ENCODE measurements around the gene GLUD1. TPM values are rescaled to one million over a fixed set of nuclear protein-coding genes. Genes with fewer than 3 reads are reported as not detected.
"Not testable (repeated sequence)": the region's sequence is repeated elsewhere in the genome, so short reads cannot be mapped to it uniquely, and the experiment has no call there.

The GLUD1 gene
- total RNA-seq = 133 TPM

GRCh38 chr10:87094373-87095235 is at the start of gene GLUD1, which contains the start of gene SHLD2:
Gene GLUD1, minus strand, starts transcription at chr10:87094843. Its CDS starts 74 bp downstream, at chr10:87094769.
Gene SHLD2, plus strand, starts transcription at chr10:87095206. Its CDS starts 56,149 bp downstream, at chr10:87151355.
- Histone ChIP-seq H3K4me1 (peaks cover 41% of the 10 kb centered on the region), H3K36me3 (peaks cover 0 to 14% of the 10 kb centered on the region in 2 donors), H3K27me3 (no peaks in the 10 kb centered on the region), H3K9me3 (no peaks in the 10 kb centered on the region), H3K27ac (peak within 1 kb of the TSS; percentile 98), H3K4me3 (peak within 1 kb of the TSS; percentile 85 to 93)
- TF ChIP-seq POLR2A (IDR thresholded peaks at IDR 0.05) (peak in 1 of 2 donors; percentile 86), CTCF (IDR thresholded peaks at IDR 0.05) (peak in 1 of 3 experiments; percentile 6), POLR2AphosphoS5 (IDR thresholded peaks at IDR 0.05; ENCODE audit: insufficient read depth in 1 of 2, low read depth in 1 of 2) (peak in 1 of 2 donors; percentile 74)
- peak in 1 of 2 donors; percentile 90 for DNase-seq (ENCODE audit: extremely low spot score in 2 of 2)
- intact Hi-C loops (cut with DNase I) = loop anchor here (5.0 kb wide), 1 partner anchor 122 kb away; no protein-coding TSS in a partner anchor

GRCh38 chr10:87143109-87143418 is 48.4 kb upstream of the GLUD1 start:
- H3K9me3 ChIP-seq; H3K4me3 ChIP-seq; intact Hi-C loops (cut with DNase I); H3K27me3 ChIP-seq; H3K36me3 ChIP-seq; DNase-seq (ENCODE audit: extremely low spot score in 2 of 2); H3K4me1 ChIP-seq: not testable (repeated sequence)
- peak overlapping the region; percentile 46 for H3K27ac ChIP-seq

GRCh38 chr10:87142230-87143108 is 47.8 kb upstream of the GLUD1 start:
- peak overlapping the region; percentile 46 for H3K27ac ChIP-seq

GRCh38 chr10:87137478-87137877 is 42.8 kb upstream of the GLUD1 start:
- H3K4me3 ChIP-seq; intact Hi-C loops (cut with DNase I); DNase-seq (ENCODE audit: extremely low spot score in 2 of 2); H3K27ac ChIP-seq; H3K36me3 ChIP-seq; H3K4me1 ChIP-seq; H3K27me3 ChIP-seq; H3K9me3 ChIP-seq: not testable (repeated sequence)

More at GRCh38 chr10:87142230-87143108, 47.8 kb upstream of the GLUD1 start:
- H3K27me3 ChIP-seq; H3K36me3 ChIP-seq; H3K4me1 ChIP-seq; intact Hi-C loops (cut with DNase I); DNase-seq (ENCODE audit: extremely low spot score in 2 of 2); H3K4me3 ChIP-seq; H3K9me3 ChIP-seq: not testable (repeated sequence)

- DNase-seq (ENCODE audit: extremely low spot score in 2 of 2); H3K27me3 ChIP-seq; intact Hi-C loops (cut with DNase I); H3K4me1 ChIP-seq; H3K4me3 ChIP-seq; H3K27ac ChIP-seq; H3K9me3 ChIP-seq; H3K36me3 ChIP-seq: not testable (repeated sequence)
These were observed 39.8 kb upstream of the GLUD1 start for GRCh38 chr10:87134440-87134839.

- H3K36me3 ChIP-seq; H3K4me1 ChIP-seq; H3K4me3 ChIP-seq; H3K27ac ChIP-seq; H3K9me3 ChIP-seq; H3K27me3 ChIP-seq; DNase-seq (ENCODE audit: extremely low spot score in 2 of 2); intact Hi-C loops (cut with DNase I): not testable (repeated sequence)
These were observed 39.3 kb upstream of the GLUD1 start for GRCh38 chr10:87133936-87134335.

GRCh38 chr10:87132176-87132575 is 37.5 kb upstream of the GLUD1 start:
- H3K4me1 ChIP-seq; H3K36me3 ChIP-seq; H3K27ac ChIP-seq; DNase-seq (ENCODE audit: extremely low spot score in 2 of 2); intact Hi-C loops (cut with DNase I); H3K9me3 ChIP-seq; H3K27me3 ChIP-seq; H3K4me3 ChIP-seq: not testable (repeated sequence)

- H3K27me3 ChIP-seq; H3K4me3 ChIP-seq; DNase-seq (ENCODE audit: extremely low spot score in 2 of 2); H3K27ac ChIP-seq; H3K36me3 ChIP-seq; intact Hi-C loops (cut with DNase I); H3K4me1 ChIP-seq; H3K9me3 ChIP-seq: not testable (repeated sequence)
These were observed 33.0 kb upstream of the GLUD1 start for GRCh38 chr10:87127607-87128156.

- intact Hi-C loops (cut with DNase I) = not testable (repeated sequence)
These were observed 32.4 kb upstream of the GLUD1 start for GRCh38 chr10:87127048-87127447.

GRCh38 chr10:87123351-87123750 is 28.7 kb upstream of the GLUD1 start:
- intact Hi-C loops (cut with DNase I); DNase-seq (ENCODE audit: extremely low spot score in 2 of 2): not testable (repeated sequence)

More at GRCh38 chr10:87127048-87127447, 32.4 kb upstream of the GLUD1 start:
- H3K27me3 ChIP-seq; H3K9me3 ChIP-seq; H3K27ac ChIP-seq; H3K4me3 ChIP-seq; DNase-seq (ENCODE audit: extremely low spot score in 2 of 2); H3K36me3 ChIP-seq; H3K4me1 ChIP-seq: not testable (repeated sequence)

GRCh38 chr10:87119029-87119428 is 24.4 kb upstream of the GLUD1 start:
- intact Hi-C loops (cut with DNase I); H3K9me3 ChIP-seq; H3K4me3 ChIP-seq; H3K36me3 ChIP-seq; DNase-seq (ENCODE audit: extremely low spot score in 2 of 2); H3K4me1 ChIP-seq; H3K27me3 ChIP-seq; H3K27ac ChIP-seq: not testable (repeated sequence)

More at GRCh38 chr10:87123351-87123750, 28.7 kb upstream of the GLUD1 start:
- not testable (repeated sequence) for H3K27ac ChIP-seq, H3K4me1 ChIP-seq, H3K27me3 ChIP-seq, H3K4me3 ChIP-seq, H3K9me3 ChIP-seq, H3K36me3 ChIP-seq
